DND-41 (cell line): Measurements from ENCODE around the gene RPRM.

ENCODE experiments used
- CTCF ChIP-seq: IDR thresholded peaks from 2 replicates; pipeline ENCODE4 v1.5.1; 2012; ENCODE audit warnings: borderline replicate concordance, low read length, moderate library complexity, mild to moderate bottlenecking; ENCODE audit not compliant: poor library complexity, severe bottlenecking; ENCODE audit errors: extremely low read depth
- EZH2 ChIP-seq: IDR thresholded peaks from 3 replicates; pipeline ENCODE4 v1.6.1; 2012; ENCODE audit warnings: borderline replicate concordance, low read depth, mild to moderate bottlenecking, moderate library complexity, low read length, inconsistent platforms; ENCODE audit not compliant: severe bottlenecking

- no peak for TF ChIP-seq CTCF
- no peak for TF ChIP-seq EZH2
Observed at GRCh38 chr2:153497938-153498629, 19.5 kb upstream of the RPRM start.
